K562 (cell line): ENCODE results near the gene SYNRG.

ENCODE experiments used
- CREB1 ChIP-seq, 2 experiments: sonication (generic) in 1 of 2; formaldehyde crosslinking in 1 of 2; IDR thresholded peaks; 2 replicates each; pipeline versions ENCODE4 v1.6.1 to v1.8.0; 2012 to 2022; ENCODE audit warnings: inconsistent platforms in 1 of 2, mild to moderate bottlenecking in 1 of 2, missing genetic modification reagents in 1 of 2, moderate library complexity in 1 of 2
- ELF1 ChIP-seq: fragments of 200-800 bp; sonication (Bioruptor generic); IDR thresholded peaks from 2 replicates; pipeline ENCODE4 v1.6.1; 2016; ENCODE audit warnings: missing genetic modification characterization, missing compliant biosample characterization
- EZH2 ChIP-seq: IDR thresholded peaks from 2 replicates; pipeline ENCODE4 v1.6.1; 2012; ENCODE audit warnings: low read depth, mild to moderate bottlenecking, inconsistent platforms, low read length, borderline replicate concordance
- FOXM1 ChIP-seq, 2 experiments: fragments of 450-650 bp in 1 of 2; sonication (generic) in 1 of 2; formaldehyde crosslinking in 1 of 2; IDR thresholded peaks; 2 replicates each; pipeline versions ENCODE4 v1.6.1 to v1.9.0; 2017 to 2022; ENCODE audit warnings: low read depth in 2 of 2, mild to moderate bottlenecking in 2 of 2, missing genetic modification reagents in 1 of 2, moderate library complexity in 1 of 2
- POLR2A ChIP-seq: fragments of 450-650 bp; conservative IDR thresholded peaks from 2 replicates; pipeline ENCODE4 v1.6.1; 2016
- PURB ChIP-seq: sonication (generic); formaldehyde crosslinking; IDR thresholded peaks from 2 replicates; pipeline ENCODE4 v1.9.0; 2021; ENCODE audit warnings: low read depth, mild to moderate bottlenecking, missing genetic modification reagents
- THRA ChIP-seq: fragments of 450-650 bp; IDR thresholded peaks from 2 replicates; pipeline ENCODE4 v1.6.1; 2017; ENCODE audit warnings: mild to moderate bottlenecking, moderate library complexity
- ZNF121 ChIP-seq: sonication (generic); formaldehyde crosslinking; conservative IDR thresholded peaks from 2 replicates; pipeline ENCODE4 v1.8.0; 2022; ENCODE audit warnings: missing genetic modification reagents

- TF ChIP-seq PURB (CRISPR knock-in tag) (no peak), ELF1 (tag) (no peak), POLR2A (no peak), FOXM1 (IDR thresholded peaks at IDR 0.05; ENCODE audit: low read depth) (no peak), FOXM1 (CRISPR knock-in tag; IDR thresholded peaks at IDR 0.05; ENCODE audit: low read depth) (no peak), CREB1 (IDR thresholded peaks at IDR 0.05) (no peak), CREB1 (CRISPR knock-in tag; IDR thresholded peaks at IDR 0.05) (no peak), THRA (no peak), EZH2 (no peak), ZNF121 (no peak)
Observed at GRCh38 chr17:37492167-37492566, 117.1 kb downstream of the SYNRG start.
